ENCODE results near the gene ZBTB7C.

DNA sequence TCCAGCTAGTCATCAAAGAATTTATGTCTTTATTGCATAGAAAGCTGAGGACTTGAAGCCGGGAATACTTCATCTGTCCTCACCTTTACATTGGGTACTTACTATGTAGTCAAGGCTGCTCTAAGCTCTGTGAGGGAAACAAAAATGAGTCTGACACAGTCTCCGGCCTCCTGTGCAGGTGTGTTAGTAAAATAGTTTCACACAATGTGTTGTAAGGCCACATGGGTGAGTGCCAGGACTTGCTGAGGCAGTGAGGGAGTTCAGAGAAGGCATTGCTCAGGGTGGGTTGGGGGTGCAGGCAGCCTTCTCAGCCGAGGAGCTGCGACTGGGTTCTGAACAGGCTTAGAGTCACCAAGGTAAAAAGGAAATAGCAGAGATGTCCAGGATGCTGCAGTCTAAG is 424.2 kb downstream of the ZBTB7C start:
- TF ChIP-seq CTCF (IDR thresholded peaks at IDR 0.05; ENCODE audit: low read depth, low read length, missing input control), result no peak
- TF ChIP-seq JUND (IDR thresholded peaks at IDR 0.05), result no peak
- TF ChIP-seq RAD21 (IDR thresholded peaks at IDR 0.05), result no peak
- TF ChIP-seq REST (IDR thresholded peaks at IDR 0.05), result no peak
- no peak for TF ChIP-seq HNF4G (IDR thresholded peaks at IDR 0.05)
- TF ChIP-seq FOXA1 (IDR thresholded peaks at IDR 0.05), result no peak
- TF ChIP-seq GABPA (IDR thresholded peaks at IDR 0.05 in 1 of 2, conservative IDR thresholded peaks at IDR 0.05 in 1 of 2), result no peak
- no peak for TF ChIP-seq YY1 (IDR thresholded peaks at IDR 0.05)

Data from liver (tissue), 3 donors.